IMR-90 (cell line): ENCODE data around the gene MLLT3. TPM values are rescaled to one million over a fixed set of nuclear protein-coding genes. Genes with fewer than 3 reads are reported as not detected.

Source experiments
- ATAC-seq: fragments of 200-7000 bp; cut with Tn5 transposase; 2 replicates; pipeline ENCODE4 v1.9.1; 2020; ENCODE audit warnings: low read depth, mild to moderate bottlenecking, moderate library complexity
- BruUV-seq: library from RNA; stranded (reverse); fragments of 400-500 nt; replicated peaks from 2 replicates; lab custom pipeline; 2021; lab: Mats Ljungman, UMichigan
- CTCF ChIA-PET: fragments of 300-600 bp; formaldehyde crosslinking; extraction: SDS; loops from one replicate; lab custom pipeline; 2021; ENCODE audit warnings: antibody characterized with exemption; lab: Yijun Ruan, JAX
- POLR2A ChIA-PET: fragments of 300-600 bp; sonication (Branson Sonifier 250); formaldehyde crosslinking; loops from one replicate; lab custom pipeline; 2022; ENCODE audit warnings: antibody characterized with exemption; ENCODE audit not compliant: unreplicated experiment; lab: Charles Lee
- DNase-seq: peaks from one replicate; pipeline ENCODE4 v3.0.0; 2013
- H2AFZ ChIP-seq: replicated peaks from 2 replicates; pipeline ENCODE3; 2013; ENCODE audit warnings: low read length, mild to moderate bottlenecking; ENCODE audit not compliant: poor library complexity
- H2AK5ac ChIP-seq: 2 replicates; pipeline ENCODE4 v1.6.1; 2013; ENCODE audit warnings: low read depth, low read length, inconsistent platforms
- H2AK9ac ChIP-seq: replicated peaks from 2 replicates; pipeline ENCODE3; 2013; ENCODE audit warnings: mild to moderate bottlenecking, low read depth, low read length, moderate library complexity; ENCODE audit not compliant: poor library complexity
- H2BK120ac ChIP-seq: 2 replicates; pipeline ENCODE4 v1.6.1; 2013; ENCODE audit warnings: low read depth, low read length, inconsistent platforms
- H2BK15ac ChIP-seq: 3 replicates; pipeline ENCODE4 v1.6.1; 2013; ENCODE audit warnings: low read depth, low read length, inconsistent platforms
- H2BK20ac ChIP-seq: 2 replicates; pipeline ENCODE4 v1.6.1; 2013; ENCODE audit warnings: low read depth, mild to moderate bottlenecking, inconsistent platforms, low read length, moderate library complexity
- H2BK5ac ChIP-seq: 2 replicates; pipeline ENCODE4 v1.6.1; 2013; ENCODE audit warnings: mild to moderate bottlenecking, low read depth, low read length, inconsistent platforms; ENCODE audit not compliant: poor library complexity, severe bottlenecking
- H3K14ac ChIP-seq: replicated peaks from 2 replicates; pipeline ENCODE4 v1.6.1; 2013; ENCODE audit warnings: low read depth, low read length, inconsistent platforms
- H3K18ac ChIP-seq: 2 replicates; pipeline ENCODE4 v1.6.1; 2013; ENCODE audit warnings: low read depth, low read length, control low read depth
- H3K23ac ChIP-seq: 2 replicates; pipeline ENCODE4 v1.6.1; 2013; ENCODE audit warnings: low read depth, low read length, inconsistent platforms
- H3K27ac ChIP-seq: 2 replicates; pipeline ENCODE4 v1.5.1; 2013; ENCODE audit warnings: mild to moderate bottlenecking, control low read depth, low read length; ENCODE audit not compliant: insufficient read depth
- H3K27me3 ChIP-seq: 2 replicates; pipeline ENCODE4 v1.6.1; 2013; ENCODE audit warnings: low read length; ENCODE audit not compliant: control insufficient read depth, insufficient read depth
- H3K36me3 ChIP-seq: 2 replicates; pipeline ENCODE4 v1.6.1; 2013; ENCODE audit warnings: low read length, mixed read lengths; ENCODE audit not compliant: control insufficient read depth, insufficient read depth
- H3K4ac ChIP-seq: 2 replicates; pipeline ENCODE4 v1.6.1; 2013; ENCODE audit warnings: low read depth, low read length, inconsistent platforms
- H3K4me1 ChIP-seq: 2 replicates; pipeline ENCODE4 v1.6.1; 2013; ENCODE audit warnings: low read length, mixed read lengths; ENCODE audit not compliant: control insufficient read depth, insufficient read depth
- H3K4me2 ChIP-seq: 2 replicates; pipeline ENCODE4 v1.6.1; 2013; ENCODE audit warnings: low read depth, mild to moderate bottlenecking, control low read depth, low read length, moderate library complexity
- H3K4me3 ChIP-seq: 2 replicates; pipeline ENCODE4 v1.5.1; 2013; ENCODE audit warnings: low read depth, mild to moderate bottlenecking, control low read depth, low read length, moderate library complexity; ENCODE audit not compliant: insufficient read depth
- H3K56ac ChIP-seq: 2 replicates; pipeline ENCODE4 v1.6.1; 2013; ENCODE audit warnings: low read length, inconsistent platforms; ENCODE audit not compliant: insufficient read depth; ENCODE audit errors: extremely low read depth
- H3K79me1 ChIP-seq, 2 experiments: 2 replicates each; pipeline ENCODE4 v1.6.1; 2013; ENCODE audit warnings: low read length in 2 of 2, inconsistent platforms in 1 of 2, low read depth in 1 of 2
- H3K9ac ChIP-seq: 2 replicates; pipeline ENCODE4 v1.6.1; 2013; ENCODE audit warnings: low read depth, low read length, control low read depth
- H3K9me1 ChIP-seq: 2 replicates; pipeline ENCODE4 v1.6.1; 2013; ENCODE audit warnings: low read length, inconsistent platforms; ENCODE audit not compliant: insufficient read depth
- H3K9me3 ChIP-seq: 2 replicates; pipeline ENCODE4 v1.6.1; 2013; ENCODE audit warnings: low read length; ENCODE audit not compliant: control insufficient read depth, insufficient read depth
- H4K20me1 ChIP-seq: 2 replicates; pipeline ENCODE4 v1.6.1; 2013; ENCODE audit warnings: low read length, inconsistent platforms; ENCODE audit not compliant: insufficient read depth
- H4K5ac ChIP-seq: 2 replicates; pipeline ENCODE4 v1.6.1; 2013; ENCODE audit warnings: mild to moderate bottlenecking, low read depth, low read length, control low read depth
- H4K8ac ChIP-seq, 2 experiments: 2 replicates each; pipeline ENCODE4 v1.6.1; 2013; ENCODE audit warnings: low read depth in 2 of 2, low read length in 2 of 2, control low read depth in 1 of 2, inconsistent platforms in 1 of 2
- H4K91ac ChIP-seq: 2 replicates; pipeline ENCODE4 v1.6.1; 2013; ENCODE audit warnings: low read depth, low read length, inconsistent platforms; ENCODE audit not compliant: insufficient read depth
- CEBPB ChIP-seq: IDR thresholded peaks from 2 replicates; pipeline ENCODE4 v1.6.1; 2012; ENCODE audit warnings: low read depth, low read length, improper control_type of control experiment
- ELK1 ChIP-seq: fragments of 150-350 bp; IDR thresholded peaks from 2 replicates; pipeline ENCODE4 v1.6.1; 2016; ENCODE audit warnings: low read depth, mild to moderate bottlenecking, low read length, moderate library complexity, borderline replicate concordance
- MXI1 ChIP-seq: IDR thresholded peaks from 2 replicates; pipeline ENCODE4 v1.6.1; 2012; ENCODE audit warnings: low read depth, mild to moderate bottlenecking, low read length, moderate library complexity, borderline replicate concordance
- NFE2L2 ChIP-seq: fragments of 150-350 bp; IDR thresholded peaks from 2 replicates; pipeline ENCODE4 v1.6.1; 2016; ENCODE audit warnings: low read depth, mild to moderate bottlenecking, low read length
- RFX5 ChIP-seq: IDR thresholded peaks from 2 replicates; pipeline ENCODE4 v1.8.0; 2012; ENCODE audit warnings: low read depth, mild to moderate bottlenecking, low read length, moderate library complexity
- USF2 ChIP-seq: fragments of 150-350 bp; IDR thresholded peaks from 2 replicates; pipeline ENCODE4 v1.6.1; 2017; ENCODE audit warnings: mild to moderate bottlenecking, antibody characterized with exemption, low read length, low read depth
- dilution Hi-C: fragments of 300-500 bp; cut with HindIII; formaldehyde crosslinking; loops from one replicate; pipeline ENCODE4 v1.14.3; 2018; ENCODE audit warnings: low sequenced_read_pairs; ENCODE audit not compliant: unreplicated experiment
- in situ Hi-C: fragments of 300-500 bp; cut with MboI; formaldehyde crosslinking; loops from 3 replicates; pipeline ENCODE4 v1.14.3; 2019; ENCODE audit warnings: low sequenced_read_pairs, inconsistent platforms, mixed read lengths
- intact Hi-C: fragments of 100-400 bp; cut with micrococcal nuclease; formaldehyde crosslinking; loops from 2 replicates; pipeline ENCODE4 v1.10.0; 2022
- polyA plus RNA-seq, 3 experiments: library from polyadenylated mRNA; depleted of rRNA; stranded (reverse); fragments of >200 nt; gene quantifications; 2 replicates each; pipeline ENCODE4 v1.2.3, GENCODE V29; 2012; ENCODE audit warnings: low replicate concordance in 1 of 3
- total RNA-seq: library from RNA; depleted of rRNA; stranded (reverse); fragments of >200 nt; gene quantifications from 2 replicates; pipeline ENCODE4 v1.2.3, GENCODE V29; 2012

MLLT3 gene
- total and polyA plus RNA-seq, 2 of the 4 experiments (the other 2 are of a cell fraction) = 10.4 to 21.1 TPM

GRCh38 chr9:20473515-20474013 lies 148.7 kb downstream of the MLLT3 start:
- H2BK5ac ChIP-seq = no peak overlapping the region
- H2AFZ ChIP-seq = no peak overlapping the region
- no peak overlapping the region for H3K4me3 ChIP-seq
- no peaks in the 10 kb centered on the region for H3K36me3 ChIP-seq
- no peak; the same call in 1 of the 2 replicates for ATAC-seq
- H3K9ac ChIP-seq = no peak overlapping the region
- no peak overlapping the region for H4K91ac ChIP-seq
- H4K8ac ChIP-seq = no peak overlapping the region
- in situ Hi-C loops = no loop called here
- dilution Hi-C loops = no loop called here
- no peak overlapping the region for H3K14ac ChIP-seq
- POLR2A ChIA-PET = no interaction called here
- no peak overlapping the region for H2AK9ac ChIP-seq
- CTCF ChIA-PET = no interaction called here
- no peak overlapping the region for H3K56ac ChIP-seq
- no TSS peak for BruUV-seq
- H2BK20ac ChIP-seq = no peak overlapping the region
- intact Hi-C loops = no loop called here
- H3K9me3 ChIP-seq = no peaks in the 10 kb centered on the region
- no peak overlapping the region for H3K18ac ChIP-seq
- H2AK5ac ChIP-seq = no peak overlapping the region
- peaks cover 3% of the 10 kb centered on the region; the same call in 1 of the 2 replicates for H4K20me1 ChIP-seq
- no peak for DNase-seq
- H3K27me3 ChIP-seq = no peaks in the 10 kb centered on the region
- TF ChIP-seq USF2 (no peak), MXI1 (no peak), NFE2L2 (no peak), CEBPB (no peak), RFX5 (no peak), ELK1 (no peak)
- H3K27ac ChIP-seq = no peak overlapping the region
- H3K4me1 ChIP-seq = peaks cover 2% of the 10 kb centered on the region
- H4K5ac ChIP-seq = no peak overlapping the region
- H2BK120ac ChIP-seq = no peak overlapping the region
- H3K79me1 ChIP-seq = peaks cover 3 to 6% of the 10 kb centered on the region in 2 experiments; a peak in 3 of 4 replicates
- H3K4me2 ChIP-seq = no peak overlapping the region
- no peak overlapping the region for H3K23ac ChIP-seq
- H3K4ac ChIP-seq = no peak overlapping the region
- no peak overlapping the region for H2BK15ac ChIP-seq
- no peaks in the 10 kb centered on the region for H3K9me1 ChIP-seq
